GM18505 (cell line): ENCODE measurements around the gene SKIC8.

Experiments
- ATAC-seq: cut with Tn5 transposase; IDR thresholded peaks from one replicate; pipeline ENCODE4 v1.9.1; 2021; ENCODE audit not compliant: unreplicated experiment
- POLR2A ChIP-seq: IDR thresholded peaks from 4 replicates; pipeline ENCODE4 v1.6.1; 2011; ENCODE audit warnings: borderline replicate concordance; ENCODE audit not compliant: insufficient read depth, insufficient read length; ENCODE audit errors: extremely low read depth

SKIC8 gene

GRCh38 chr15:78299101-78299930 is at the start of gene SKIC8:
Gene SKIC8 (minus strand): TSS chr15:78299609. CDS start chr15:78295686, 3,923 bp downstream.
- ATAC-seq = peak; percentile 80
- peak; percentile 96 for TF ChIP-seq POLR2A

GRCh38 chr15:78347586-78348543 is 48.5 kb upstream of the SKIC8 start:
- TF ChIP-seq POLR2A = no peak
- no peak for ATAC-seq

GRCh38 chr15:78345396-78346125 is 46.2 kb upstream of the SKIC8 start:
- no peak for ATAC-seq
- no peak for TF ChIP-seq POLR2A

- ATAC-seq = no peak
These were observed 44.1 kb upstream of the SKIC8 start for GRCh38 chr15:78343276-78344060.

GRCh38 chr15:78342021-78342420 is 42.6 kb upstream of the SKIC8 start:
- TF ChIP-seq POLR2A = no peak
- ATAC-seq = no peak

More at GRCh38 chr15:78343276-78344060, 44.1 kb upstream of the SKIC8 start:
- TF ChIP-seq POLR2A = no peak

GRCh38 chr15:78341057-78341987 is 41.9 kb upstream of the SKIC8 start:
- ATAC-seq = no peak
- TF ChIP-seq POLR2A = no peak

- no peak for TF ChIP-seq POLR2A
- no peak for ATAC-seq
These were observed 41.0 kb upstream of the SKIC8 start, which contains the start of gene CRABP1 for GRCh38 chr15:78340231-78341056. Gene CRABP1 (plus strand): TSS chr15:78340353. CDS start chr15:78340429, 76 bp downstream.

- no peak for TF ChIP-seq POLR2A
- no peak for ATAC-seq
These were observed 40.1 kb upstream of the SKIC8 start for GRCh38 chr15:78339559-78339958.

GRCh38 chr15:78338781-78339180 is 39.4 kb upstream of the SKIC8 start:
- TF ChIP-seq POLR2A = no peak
- no peak for ATAC-seq

- no peak for TF ChIP-seq POLR2A
- no peak for ATAC-seq
These were observed 36.6 kb upstream of the SKIC8 start for GRCh38 chr15:78335985-78336384.
